K562 (cell line): Measurements from ENCODE around the gene EPB41L2. TPM values are rescaled to one million over a fixed set of nuclear protein-coding genes. Genes with fewer than 3 reads are reported as not detected.

ENCODE experiments used
- ATAC-seq: fragments of 200-7000 bp; cut with Tn5 transposase; 3 replicates; pipeline ENCODE4 v1.9.1; 2020; ENCODE audit warnings: moderate library complexity
- BruUV-seq: library from RNA; stranded (reverse); fragments of 400-500 nt; replicated peaks from 2 replicates; lab custom pipeline; 2021; lab: Mats Ljungman, UMichigan
- CTCF ChIA-PET: fragments of 300-600 bp; formaldehyde crosslinking; extraction: SDS; loops from one replicate; lab custom pipeline; 2021; ENCODE audit warnings: low intra/inter-chr PET ratio; lab: Yijun Ruan, JAX
- POLR2A ChIA-PET: fragments of 300-600, 350-650 bp; sonication (Branson Sonifier 250); formaldehyde crosslinking; extraction: SDS; loops from one replicate; lab custom pipeline; 2021; ENCODE audit warnings: antibody characterized with exemption, inconsistent platforms; lab: Yijun Ruan, JAX
- DNase-seq, 4 experiments: peaks; one replicate each; pipeline versions ENCODE4 v3.0.0 to v3.0.0-alpha.2; 2011 to 2018; ENCODE audit warnings: low spot score in 3 of 4, mixed read lengths in 3 of 4; ENCODE audit errors: extremely low read depth in 1 of 4
- FAIRE-seq: peaks from 2 replicates; lab custom pipeline; 2011; peaks lifted over from hg19 to GRCh38; lab: Jason Lieb, UNC
- H2AFZ ChIP-seq: 2 replicates; pipeline ENCODE4 v1.6.0; 2011; ENCODE audit warnings: low read depth, low read length, control low read depth, inconsistent platforms
- H3K27ac ChIP-seq: fragments of 200-600 bp; 3 replicates; pipeline ENCODE4 v1.8.0; 2011; ENCODE audit warnings: low read depth, mild to moderate bottlenecking, control low read depth, inconsistent platforms, low read length, moderate library complexity, mixed read lengths; ENCODE audit errors: extremely low read depth
- H3K27me3 ChIP-seq, 2 experiments: fragments of 300-600 bp in 1 of 2; 2 replicates in 1 of 2; 3 replicates in 1 of 2; pipeline versions ENCODE4 v1.6.0 to v1.8.0; 2011; ENCODE audit warnings: inconsistent platforms in 2 of 2, low read length in 2 of 2, mild to moderate bottlenecking in 1 of 2, mixed read lengths in 1 of 2, moderate library complexity in 1 of 2; ENCODE audit not compliant: control insufficient read depth in 2 of 2, insufficient read depth in 2 of 2
- H3K36me3 ChIP-seq: fragments of 300-600 bp; 3 replicates; pipeline ENCODE4 v1.8.0; 2011; ENCODE audit warnings: mild to moderate bottlenecking, low read length, inconsistent platforms; ENCODE audit not compliant: control insufficient read depth, insufficient read depth
- H3K4me1 ChIP-seq, 2 experiments: fragments of 200-600 bp in 1 of 2; replicated peaks in 1 of 2; 2 replicates in 1 of 2; 3 replicates in 1 of 2; pipeline versions ENCODE4 v1.5.1 to v1.8.0; 2011; ENCODE audit warnings: inconsistent platforms in 2 of 2, low read length in 2 of 2, mild to moderate bottlenecking in 1 of 2, mixed read lengths in 1 of 2, moderate library complexity in 1 of 2; ENCODE audit not compliant: control insufficient read depth in 2 of 2, insufficient read depth in 2 of 2
- H3K4me2 ChIP-seq: 2 replicates; pipeline ENCODE4 v1.6.1; 2011; ENCODE audit warnings: low read length, control low read depth, inconsistent platforms, mixed read lengths; ENCODE audit not compliant: insufficient read depth
- H3K4me3 ChIP-seq: fragments of 200-600 bp; sonication (generic), shearing (Covaris generic); 2 replicates; pipeline ENCODE4 v1.5.1; 2016; ENCODE audit warnings: control low read depth, inconsistent platforms
- H3K79me2 ChIP-seq: fragments of 200-600 bp; 3 replicates; pipeline ENCODE4 v1.8.0; 2011; ENCODE audit warnings: low read length, inconsistent platforms; ENCODE audit not compliant: control insufficient read depth, insufficient read depth
- H3K9ac ChIP-seq, 2 experiments: 2 replicates each; pipeline versions ENCODE4 v1.6.0 to v1.6.1; 2011; ENCODE audit warnings: low read depth in 2 of 2, low read length in 2 of 2, control low read depth in 1 of 2, inconsistent platforms in 1 of 2, mild to moderate bottlenecking in 1 of 2, mixed read lengths in 1 of 2; ENCODE audit not compliant: insufficient read depth in 1 of 2
- H3K9me1 ChIP-seq: one replicate; pipeline ENCODE4 v1.6.0; 2011; ENCODE audit warnings: inconsistent platforms, mild to moderate bottlenecking, low read length, moderate library complexity; ENCODE audit not compliant: control insufficient read depth, insufficient read depth
- H3K9me3 ChIP-seq: replicated peaks from 2 replicates; pipeline ENCODE4 v1.5.1; 2011; ENCODE audit warnings: low read depth, low read length, inconsistent platforms; ENCODE audit not compliant: control insufficient read depth, insufficient read depth
- H4K20me1 ChIP-seq: replicated peaks from 2 replicates; pipeline ENCODE4 v1.6.1; 2011; ENCODE audit warnings: low read length, inconsistent platforms, mixed read lengths; ENCODE audit not compliant: control insufficient read depth, insufficient read depth
- KDM5B ChIP-seq: fragments of 200-600 bp; sonication (generic); IDR thresholded peaks from 2 replicates; pipeline ENCODE4 v1.6.1; 2012; ENCODE audit warnings: low read depth, mild to moderate bottlenecking, moderate library complexity, low read length, control low read depth, inconsistent platforms; ENCODE audit not compliant: insufficient replicate concordance
- ZNF274 ChIP-seq: IDR thresholded peaks from 2 replicates; pipeline ENCODE4 v1.6.1; 2011; ENCODE audit warnings: low read depth, mild to moderate bottlenecking, low read length, moderate library complexity, borderline replicate concordance
- WGBS: fragments of 100-300 bp; shearing (Covaris generic); methylation state at CpG from one replicate; pipeline ENCODE4 v1.1.6; 2016; ENCODE audit warnings: low coverage, mixed read lengths; ENCODE audit not compliant: insufficient coverage; ENCODE audit errors: missing lambda C conversion rate; 5-methylcytosine and 5-hydroxymethylcytosine counted together
- in situ Hi-C: fragments of 300-500 bp; cut with MboI; formaldehyde crosslinking; loops from 4 replicates; pipeline ENCODE4 v1.15.0; 2018; ENCODE audit warnings: inconsistent platforms, mixed read lengths
- intact Hi-C: fragments of 100-400 bp; cut with micrococcal nuclease; formaldehyde crosslinking; loops from 2 replicates; pipeline ENCODE4 v1.14.2; 2022
- polyA plus RNA-seq, 8 experiments: library from polyadenylated mRNA; depleted of rRNA in 4 of 8; stranded (reverse) in 5 of 8; unstranded in 3 of 8; fragments of >200 nt; fragmentation: Nextera tagmentation in 2 of 8; fragmentation: Illumina TruSeq in 1 of 8; extraction: Ambion mirVana in 2 of 8; extraction: Trizol in 1 of 8; gene quantifications; 2 replicates each; pipeline versions ENCODE4 v1.2.1 to v1.2.3, GENCODE V29; 2011 to 2014; ENCODE audit warnings: inconsistent platforms in 1 of 8, missing spikeins in 1 of 8
- total RNA-seq, 7 experiments: library from RNA; depleted of rRNA in 6 of 7; stranded (reverse); fragments of >200 nt in 6 of 7; fragmentation: Illumina TruSeq in 2 of 7; extraction: Trizol in 2 of 7; gene quantifications; 2 replicates each; pipeline versions ENCODE4 v1.2.1 to v1.2.3, GENCODE V29; 2011 to 2021; ENCODE audit warnings: low replicate concordance in 1 of 7
- TF ChIP-seq, protein P1 (sequence below), 2 experiments: IDR thresholded peaks; 2 replicates each; pipeline ENCODE4 v1.6.1; 2012; ENCODE audit warnings: improper control_type of control experiment in 2 of 2, low read depth in 2 of 2, low read length in 2 of 2, borderline replicate concordance in 1 of 2

Gene EPB41L2
- total and polyA plus RNA-seq, 9 of the 15 experiments (the other 6 are each of a cell fraction or from before 2014, with no cell fraction given) = 5.1 to 53.6 (median 25.0) TPM

DNA sequence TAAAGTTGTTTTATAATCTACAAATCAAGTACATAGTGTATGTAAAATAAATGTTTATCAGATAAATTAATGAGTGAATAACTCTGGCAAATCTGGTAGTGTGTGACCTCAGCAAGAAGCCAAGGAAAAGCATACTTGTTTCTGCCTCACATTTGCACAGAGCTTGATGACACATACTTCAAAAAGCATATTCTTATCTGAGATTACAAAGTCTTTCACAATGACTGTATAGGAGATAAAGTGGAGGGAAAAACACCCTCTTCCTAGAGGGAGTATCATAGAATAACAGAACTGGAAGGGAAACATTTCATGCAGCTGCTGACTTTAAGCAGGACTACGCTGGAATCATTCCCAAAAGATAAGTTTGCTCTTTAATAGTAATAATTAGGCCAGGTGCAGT, 44.1 kb upstream of the EPB41L2 start (continued):
- no peak for TF ChIP-seq ZNF274

DNA sequence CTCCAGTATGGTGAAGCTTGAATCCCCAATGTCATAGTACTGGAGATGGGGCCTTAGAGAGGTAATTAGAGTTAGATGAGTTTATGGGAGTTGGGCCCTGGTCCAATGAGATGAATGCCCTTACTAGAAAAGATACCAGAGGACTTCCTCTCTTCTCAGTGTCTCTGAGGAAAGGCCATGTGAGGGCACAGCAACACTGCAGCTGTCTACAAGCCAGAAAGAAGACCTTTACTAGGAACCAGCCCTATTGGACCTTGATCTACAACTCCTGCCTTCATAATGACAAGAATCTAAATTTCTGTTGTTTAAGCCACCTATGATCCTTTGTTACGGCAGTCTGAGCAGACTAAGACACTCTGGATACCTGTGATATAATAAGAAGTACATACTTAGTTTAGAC, 40.9 kb upstream of the EPB41L2 start:
- ChIA-PET POLR2A (no interaction called here), CTCF (no interaction called here)
- DNase-seq = no peak
- BruUV-seq = no TSS peak
- Histone ChIP-seq H3K79me2 (no peaks in the 10 kb centered on the region), H3K4me2 (no peak overlapping the region), H4K20me1 (no peaks in the 10 kb centered on the region), H3K9me3 (no peaks in the 10 kb centered on the region), H3K9me1 (no peaks in the 10 kb centered on the region), H3K4me3 (no peak overlapping the region), H3K27me3 (no peaks in the 10 kb centered on the region), H3K4me1 (no peaks in the 10 kb centered on the region), H3K9ac (no peak overlapping the region), H3K27ac (no peak overlapping the region), H3K36me3 (no peaks in the 10 kb centered on the region), H2AFZ (no peak overlapping the region)
- no peak for FAIRE-seq
- TF ChIP-seq KDM5B = no peak
- TF ChIP-seq, protein P1, sequence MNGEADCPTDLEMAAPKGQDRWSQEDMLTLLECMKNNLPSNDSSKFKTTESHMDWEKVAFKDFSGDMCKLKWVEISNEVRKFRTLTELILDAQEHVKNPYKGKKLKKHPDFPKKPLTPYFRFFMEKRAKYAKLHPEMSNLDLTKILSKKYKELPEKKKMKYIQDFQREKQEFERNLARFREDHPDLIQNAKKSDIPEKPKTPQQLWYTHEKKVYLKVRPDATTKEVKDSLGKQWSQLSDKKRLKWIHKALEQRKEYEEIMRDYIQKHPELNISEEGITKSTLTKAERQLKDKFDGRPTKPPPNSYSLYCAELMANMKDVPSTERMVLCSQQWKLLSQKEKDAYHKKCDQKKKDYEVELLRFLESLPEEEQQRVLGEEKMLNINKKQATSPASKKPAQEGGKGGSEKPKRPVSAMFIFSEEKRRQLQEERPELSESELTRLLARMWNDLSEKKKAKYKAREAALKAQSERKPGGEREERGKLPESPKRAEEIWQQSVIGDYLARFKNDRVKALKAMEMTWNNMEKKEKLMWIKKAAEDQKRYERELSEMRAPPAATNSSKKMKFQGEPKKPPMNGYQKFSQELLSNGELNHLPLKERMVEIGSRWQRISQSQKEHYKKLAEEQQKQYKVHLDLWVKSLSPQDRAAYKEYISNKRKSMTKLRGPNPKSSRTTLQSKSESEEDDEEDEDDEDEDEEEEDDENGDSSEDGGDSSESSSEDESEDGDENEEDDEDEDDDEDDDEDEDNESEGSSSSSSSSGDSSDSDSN (IDR thresholded peaks at IDR 0.05; ENCODE audit: borderline replicate concordance in 1 of 2, low read depth in 2 of 2, low read length in 2 of 2) = no peak
- intact Hi-C loops = no loop called here
- in situ Hi-C loops = no loop called here
- ATAC-seq = no peak
- 25% methylated on average over 1 of the region's 1 CpG for WGBS
